IPS-NIHi7 (cell line): Measurements from ENCODE around the gene NRDC.
"Not testable (repeated sequence)": the region's sequence is repeated elsewhere in the genome, so short reads cannot be mapped to it uniquely, and the experiment has no call there.

Experiments used
- DNase-seq: peaks from one replicate; pipeline ENCODE4 v3.0.0; 2012; ENCODE audit warnings: mixed read lengths; ENCODE audit errors: extremely low spot score

The NRDC gene

DNA sequence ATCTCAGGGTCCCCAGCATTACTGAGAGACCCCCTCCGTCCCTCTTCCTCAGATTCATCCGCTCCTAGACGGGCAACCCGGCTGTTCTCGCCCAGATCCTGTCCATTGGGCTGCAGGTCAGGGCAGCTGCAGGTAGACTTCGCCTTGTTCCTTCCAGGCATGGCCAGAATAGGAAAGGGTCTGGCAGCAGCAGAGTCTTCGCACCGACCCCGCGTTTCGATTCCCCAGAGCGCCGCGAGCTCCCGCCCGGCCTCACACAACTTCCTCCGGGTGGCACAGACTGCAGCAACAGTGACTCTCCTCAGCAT is 265 bp downstream of the NRDC start:
- no peak for DNase-seq

DNA sequence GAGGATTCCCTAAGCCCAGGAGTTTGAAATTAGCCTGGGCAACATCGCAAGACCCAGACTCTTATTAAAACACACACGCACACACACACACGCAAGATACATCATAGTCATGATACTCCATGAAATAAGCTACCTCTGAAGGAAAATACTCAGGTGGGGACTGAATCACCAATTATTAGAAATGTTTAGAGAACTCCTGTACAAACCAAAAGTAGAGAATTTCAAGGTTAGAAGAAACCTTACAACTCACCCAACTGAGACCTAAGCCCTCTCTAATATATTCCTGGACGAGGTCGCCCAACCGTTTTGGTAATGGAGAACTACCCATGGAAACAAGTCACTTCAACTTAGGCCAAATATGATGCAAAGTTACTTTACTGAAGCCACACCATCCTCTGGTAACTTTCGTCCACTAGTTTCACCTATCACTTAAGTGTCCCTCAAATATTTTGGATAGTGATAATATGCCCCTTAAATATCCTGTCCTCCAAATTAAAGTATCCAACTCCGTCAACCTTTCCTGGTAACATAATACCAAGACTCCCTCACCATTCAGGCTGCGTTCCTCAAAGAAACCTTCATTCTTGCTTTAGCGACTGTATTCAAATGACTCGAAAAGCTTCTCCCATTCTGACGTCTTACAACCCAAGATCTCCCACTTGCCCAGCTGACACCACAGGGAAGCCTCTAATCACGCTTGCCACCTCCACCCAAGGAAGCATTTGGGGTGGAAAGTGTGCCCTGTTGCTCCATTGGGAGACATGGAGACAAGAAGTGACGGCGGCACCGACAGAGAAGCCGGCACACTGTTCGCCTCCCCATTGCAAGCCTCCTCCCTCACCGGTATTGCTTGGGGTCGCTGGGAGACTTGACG is 856 bp downstream of the NRDC start:
- no peak for DNase-seq

DNA sequence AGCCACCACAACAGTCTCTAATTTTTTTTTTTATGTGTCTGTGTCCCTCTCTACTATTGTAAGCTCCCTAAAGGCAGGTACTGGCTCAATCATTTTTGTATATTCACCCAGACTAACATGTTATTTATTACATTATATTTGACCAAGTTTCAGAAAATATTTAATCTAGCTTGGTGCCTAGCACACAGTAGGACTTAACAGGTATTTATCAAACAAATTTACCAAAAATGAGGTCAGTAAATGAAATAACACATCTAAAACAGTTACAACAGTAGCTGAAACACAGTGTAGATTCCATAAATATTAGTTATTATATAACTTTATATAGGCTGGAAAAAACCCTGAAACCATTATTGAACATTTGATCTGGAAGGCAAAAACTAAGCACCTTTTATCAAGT is 2.7 kb downstream of the NRDC start:
- DNase-seq: no peak

DNA sequence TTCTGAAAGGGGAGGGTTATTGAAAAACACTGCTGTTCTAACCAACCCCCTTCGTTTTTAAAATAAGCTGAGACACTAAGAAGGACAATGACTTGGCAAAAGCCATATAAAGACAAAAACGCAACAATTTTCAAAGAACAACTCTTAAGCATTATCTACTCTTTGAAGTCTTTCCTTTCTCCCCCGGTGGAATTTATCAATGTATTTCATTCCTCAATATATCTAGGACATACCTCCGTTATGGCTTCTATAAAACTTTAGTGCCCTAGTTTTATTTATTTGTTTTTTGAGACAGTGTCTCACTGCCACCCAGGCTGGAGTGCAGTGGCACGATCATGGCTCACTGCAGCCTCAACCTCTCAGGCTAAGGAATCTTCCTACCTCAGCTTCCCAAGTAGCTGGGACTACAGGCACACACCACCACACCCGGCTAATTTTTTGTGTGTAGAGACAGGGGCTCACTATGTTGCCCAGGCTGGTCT is 3.2 kb downstream of the NRDC start:
- no peak for DNase-seq

- DNase-seq: not testable (repeated sequence)
Observed at GRCh38 chr1:51873270-51873669, 5.3 kb downstream of the NRDC start.

DNA sequence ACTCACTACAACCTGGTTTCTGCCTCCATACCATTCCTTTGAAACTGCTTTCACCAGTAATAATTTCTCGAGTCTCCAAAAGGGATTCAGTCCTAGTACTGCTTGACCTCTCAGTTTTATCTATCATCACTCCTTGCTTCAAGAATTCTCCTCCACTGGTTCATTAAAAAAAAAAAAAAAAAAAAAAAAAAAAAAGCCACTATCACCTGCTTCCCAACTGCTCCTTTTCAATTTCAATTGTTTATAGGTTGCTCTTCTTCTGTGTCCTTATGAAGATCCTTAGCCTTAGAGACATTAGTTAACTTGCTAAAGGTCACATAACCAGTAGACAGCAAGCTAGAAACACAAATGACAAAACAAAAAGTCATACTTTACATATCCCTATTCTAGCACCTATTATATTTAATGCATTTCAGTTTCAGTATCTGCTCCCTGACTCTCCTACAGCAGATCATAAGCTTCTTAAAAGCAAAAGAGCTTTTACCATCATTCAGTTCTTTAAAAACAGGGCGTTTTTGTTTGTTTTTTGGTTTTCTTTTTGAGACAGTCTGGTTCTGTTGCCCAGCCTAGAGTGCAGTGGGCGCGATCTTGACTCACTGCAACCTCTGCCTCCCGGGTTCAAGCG is 7.1 kb downstream of the NRDC start:
- DNase-seq: no peak

GRCh38 chr1:51870603-51871350 is 7.8 kb downstream of the NRDC start:
- DNase-seq: no peak

- no peak for DNase-seq
Observed at GRCh38 chr1:51867479-51868232, 10.9 kb downstream of the NRDC start.

- DNase-seq: no peak
Observed at GRCh38 chr1:51863384-51863783, 15.1 kb downstream of the NRDC start.

GRCh38 chr1:51861669-51862068 is 16.9 kb downstream of the NRDC start:
- DNase-seq: no peak

DNA sequence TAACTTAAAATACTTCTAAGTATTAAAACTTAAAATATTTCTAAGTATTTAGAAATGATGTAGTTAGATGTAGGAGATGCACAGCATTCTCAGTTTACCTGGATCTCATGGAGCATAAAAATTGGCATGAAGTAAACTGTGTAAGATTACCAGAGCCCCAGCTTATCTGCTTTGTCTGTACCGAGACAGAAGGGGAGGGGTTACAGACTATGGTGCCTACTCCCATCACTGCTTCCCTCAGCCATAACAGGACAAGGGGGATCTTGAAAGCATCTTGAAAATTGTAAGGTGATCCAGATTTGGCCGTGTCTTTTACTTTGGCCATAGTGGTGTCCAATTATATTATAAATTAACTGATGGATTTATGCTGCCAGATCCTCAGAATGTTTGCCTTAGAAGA is 18.8 kb downstream of the NRDC start:
- DNase-seq: no peak

- no peak for DNase-seq
Observed at GRCh38 chr1:51859333-51859732, 19.2 kb downstream of the NRDC start.

DNA sequence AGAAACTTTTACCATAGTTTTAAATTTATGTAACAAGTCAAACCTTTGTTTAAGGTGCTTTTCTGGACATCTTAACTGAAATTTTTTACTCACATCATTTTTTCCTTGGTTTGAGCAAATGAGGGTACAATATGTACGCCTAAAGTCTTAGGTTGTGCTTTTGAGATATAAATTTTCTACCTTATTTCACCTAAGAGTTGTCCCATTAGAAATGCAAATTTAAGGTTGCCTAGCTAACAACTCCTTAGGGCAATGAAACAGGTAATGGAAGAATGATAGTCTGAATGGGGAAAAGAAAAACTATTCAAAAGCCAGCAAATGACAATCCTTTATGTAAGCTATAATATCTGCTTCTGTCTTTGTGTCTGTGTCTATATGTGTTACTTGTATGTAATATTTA is 19.6 kb downstream of the NRDC start:
- no peak for DNase-seq

DNA sequence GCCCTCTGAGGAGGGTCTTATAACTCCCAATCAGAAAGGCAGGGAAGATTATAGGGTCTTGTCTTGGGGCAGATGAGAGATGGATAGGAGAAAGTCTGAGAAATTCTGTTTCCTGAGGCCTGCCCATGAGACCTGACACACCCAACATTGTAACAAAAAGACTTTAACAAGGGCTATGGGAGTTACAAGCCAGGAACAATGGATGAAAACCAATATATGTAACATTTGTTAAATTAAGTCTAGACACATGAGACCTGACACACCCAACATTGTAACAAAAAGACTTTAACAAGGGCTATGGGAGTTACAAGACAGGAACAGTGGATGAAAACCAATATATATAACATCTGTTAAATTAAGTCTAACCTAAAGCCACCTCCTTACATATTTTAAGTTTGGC is 21.8 kb downstream of the NRDC start:
- DNase-seq: no peak

DNA sequence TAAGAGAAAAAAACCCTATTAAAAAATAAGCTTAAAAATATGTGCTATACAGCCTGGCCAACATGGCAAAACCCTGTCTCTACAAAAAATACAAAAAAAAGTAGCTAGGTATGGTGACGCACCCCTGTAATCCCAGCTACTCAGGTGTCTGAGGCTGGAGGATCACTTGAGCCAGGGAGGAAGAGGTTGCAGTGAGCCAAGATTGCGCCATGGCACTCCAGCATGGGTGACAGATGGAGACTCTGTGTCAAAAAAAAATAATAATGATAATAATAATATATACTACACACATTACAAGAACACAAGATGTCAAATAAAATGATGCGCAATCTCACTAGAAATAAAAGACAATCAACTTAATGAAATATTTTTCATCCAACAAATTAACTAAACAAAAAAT is 22.9 kb downstream of the NRDC start:
- no peak for DNase-seq

GRCh38 chr1:51853360-51853759 is 25.2 kb downstream of the NRDC start:
- DNase-seq: no peak

GRCh38 chr1:51851882-51852396 is 26.6 kb downstream of the NRDC start:
- no peak for DNase-seq

DNA sequence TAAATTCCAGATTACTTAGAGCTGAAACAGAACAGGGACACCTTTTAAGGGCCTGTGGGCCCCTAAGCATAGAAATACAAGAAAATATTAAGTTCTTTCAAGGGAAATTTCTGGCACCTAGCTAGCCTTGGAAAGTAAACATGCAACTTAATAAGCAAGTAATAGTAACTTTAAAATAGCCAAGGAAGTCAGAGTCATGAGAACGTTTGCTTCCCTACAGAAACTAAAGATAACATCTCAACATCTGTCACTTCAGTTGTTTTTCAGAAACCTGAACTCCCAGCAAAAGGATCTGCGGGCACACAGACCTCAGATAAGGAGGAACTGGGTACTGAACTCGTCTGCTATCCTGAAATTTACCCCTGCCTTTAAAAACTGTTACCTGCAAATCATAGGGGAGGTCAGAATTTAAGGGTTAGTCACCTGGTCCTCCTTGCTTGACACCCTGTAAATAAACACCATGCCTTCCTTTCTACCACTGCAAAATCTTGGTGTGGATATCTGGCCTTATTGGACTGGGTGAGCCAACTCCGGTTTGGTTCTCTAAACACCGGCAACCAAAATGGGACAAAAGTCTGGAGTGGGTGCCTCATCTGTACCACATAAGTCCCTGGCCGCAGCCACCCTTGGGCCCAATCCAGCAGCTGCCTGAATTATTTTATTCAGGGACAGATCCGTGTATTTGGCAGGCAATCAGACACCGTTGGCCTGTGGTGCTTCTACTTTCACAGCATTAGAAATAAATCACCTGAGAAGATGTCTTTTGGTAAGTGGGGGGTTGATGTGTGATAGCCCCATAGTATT is 27.9 kb downstream of the NRDC start:
- DNase-seq: no peak

DNA sequence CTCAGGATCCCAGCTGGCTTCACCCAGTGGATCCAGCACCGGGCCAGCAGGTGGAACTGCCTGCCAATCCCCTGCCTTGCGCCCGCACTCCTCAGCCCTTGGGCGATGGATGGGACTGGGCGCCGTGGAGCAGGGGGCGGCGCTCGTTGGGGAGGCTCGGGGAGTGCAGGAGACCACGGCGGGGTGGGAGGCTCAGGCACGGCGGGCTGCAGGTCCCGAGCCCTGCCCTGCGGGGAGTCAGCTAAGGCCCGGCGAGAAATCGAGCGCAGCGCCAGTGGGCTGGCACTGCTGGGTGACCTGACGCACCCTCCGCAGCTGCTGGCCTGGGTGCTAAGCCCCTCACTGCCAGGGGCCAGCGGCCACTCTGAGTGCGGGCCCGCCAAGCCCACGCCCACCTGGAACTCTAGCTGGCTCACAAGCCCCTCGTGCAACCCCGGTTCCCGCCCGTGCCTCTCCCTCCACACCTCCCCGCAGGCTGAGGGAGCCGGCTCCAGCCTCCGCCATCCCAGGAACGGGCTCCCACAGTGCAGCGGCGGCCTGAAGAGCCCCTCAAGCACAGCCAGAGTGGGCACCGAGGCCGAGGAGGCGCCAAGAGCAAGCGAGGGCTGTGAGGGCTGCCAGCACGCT is 31.1 kb downstream of the NRDC start:
- DNase-seq: no peak

GRCh38 chr1:51843948-51844347 is 34.6 kb downstream of the NRDC start:
- DNase-seq: peak; percentile 26
